K562 (cell line): ENCODE measurements around the gene HOXB5. TPM values are rescaled to one million over a fixed set of nuclear protein-coding genes. Genes with fewer than 3 reads are reported as not detected.

ENCODE experiments used
- BRCA1 ChIP-seq, 2 experiments: fragments of 450-650 bp in 1 of 2; sonication (generic) in 1 of 2; formaldehyde crosslinking in 1 of 2; IDR thresholded peaks; 2 replicates each; pipeline versions ENCODE4 v1.5.0 to v1.6.1; 2017 to 2020; ENCODE audit warnings: mild to moderate bottlenecking in 1 of 2, missing genetic modification reagents in 1 of 2
- CBFB ChIP-seq: sonication (generic); formaldehyde crosslinking; IDR thresholded peaks from 2 replicates; pipeline ENCODE4 v1.4.0; 2020; ENCODE audit warnings: mild to moderate bottlenecking, missing genetic modification reagents
- CREB3 ChIP-seq: fragments of 450-650 bp; conservative IDR thresholded peaks from 2 replicates; pipeline ENCODE4 v1.6.1; 2016; ENCODE audit warnings: missing genetic modification characterization, low read depth, mild to moderate bottlenecking, missing compliant biosample characterization, moderate library complexity
- DIDO1 ChIP-seq: fragments of 450-650 bp; IDR thresholded peaks from 2 replicates; pipeline ENCODE4 v1.6.1; 2016; ENCODE audit warnings: low read depth, missing biosample characterization, missing genetic modification characterization
- IFI16 ChIP-seq: fragments of 250-450 bp; sonication (Bioruptor Pico); IDR thresholded peaks from 2 replicates; pipeline ENCODE4 v2.1.2; 2022; ENCODE audit warnings: mild to moderate bottlenecking, inconsistent platforms
- MGA ChIP-seq: fragments of 450-650 bp; IDR thresholded peaks from 2 replicates; pipeline ENCODE4 v1.6.1; 2016; ENCODE audit warnings: mild to moderate bottlenecking, moderate library complexity
- SAP30 ChIP-seq: fragments of 200-600 bp; sonication (generic); IDR thresholded peaks from 2 replicates; pipeline ENCODE4 v1.6.1; 2012; ENCODE audit warnings: borderline replicate concordance, low read depth, mild to moderate bottlenecking, moderate library complexity, low read length, control low read depth, inconsistent platforms; ENCODE audit not compliant: insufficient read depth, poor library complexity, severe bottlenecking
- SMAD4 ChIP-seq: fragments of 250-450 bp; sonication (Bioruptor Pico); conservative IDR thresholded peaks from 2 replicates; pipeline ENCODE4 v1.8.0; 2021; ENCODE audit warnings: inconsistent platforms, mild to moderate bottlenecking, moderate library complexity
- TEAD2 ChIP-seq: fragments of 450-650 bp; IDR thresholded peaks from 2 replicates; pipeline ENCODE4 v1.6.1; 2016; ENCODE audit warnings: missing genetic modification characterization, control low read depth, missing compliant biosample characterization
- ZKSCAN1 ChIP-seq: fragments of 150-350 bp; IDR thresholded peaks from 2 replicates; pipeline ENCODE4 v1.6.1; 2016; ENCODE audit warnings: low read depth, low read length
- ZNF175 ChIP-seq: fragments of 200-800 bp; sonication (Bioruptor generic); IDR thresholded peaks from 2 replicates; pipeline ENCODE4 v1.6.1; 2016; ENCODE audit warnings: low read depth, mild to moderate bottlenecking, missing genetic modification characterization, missing compliant biosample characterization
- polyA plus RNA-seq, 8 experiments: library from polyadenylated mRNA; depleted of rRNA in 4 of 8; stranded (reverse) in 5 of 8; unstranded in 3 of 8; fragments of >200 nt; fragmentation: Nextera tagmentation in 2 of 8; fragmentation: Illumina TruSeq in 1 of 8; extraction: Ambion mirVana in 2 of 8; extraction: Trizol in 1 of 8; gene quantifications; 2 replicates each; pipeline versions ENCODE4 v1.2.1 to v1.2.3, GENCODE V29; 2011 to 2014; ENCODE audit warnings: inconsistent platforms in 1 of 8, missing spikeins in 1 of 8
- total RNA-seq, 7 experiments: library from RNA; depleted of rRNA in 6 of 7; stranded (reverse); fragments of >200 nt in 6 of 7; fragmentation: Illumina TruSeq in 2 of 7; extraction: Trizol in 2 of 7; gene quantifications; 2 replicates each; pipeline versions ENCODE4 v1.2.1 to v1.2.3, GENCODE V29; 2011 to 2021; ENCODE audit warnings: low replicate concordance in 1 of 7
- TF ChIP-seq, protein P1 (sequence below): fragments of 450-650 bp; formaldehyde crosslinking; IDR thresholded peaks from 2 replicates; pipeline ENCODE4 v1.4.0; 2020; ENCODE audit warnings: mild to moderate bottlenecking, mixed read lengths

Gene HOXB5
- total and polyA plus RNA-seq, 9 of the 15 experiments (the other 6 are each of a cell fraction or from before 2014, with no cell fraction given), result 0.24 to 2.7 (median 0.65) TPM

GRCh38 chr17:48636177-48637018 is 42.8 kb upstream of the HOXB5 start (continued):
- TF ChIP-seq MGA, result peak; percentile 80
- TF ChIP-seq CBFB (CRISPR knock-in tag), result no peak
- TF ChIP-seq SAP30, result no peak
- TF ChIP-seq, protein P1, sequence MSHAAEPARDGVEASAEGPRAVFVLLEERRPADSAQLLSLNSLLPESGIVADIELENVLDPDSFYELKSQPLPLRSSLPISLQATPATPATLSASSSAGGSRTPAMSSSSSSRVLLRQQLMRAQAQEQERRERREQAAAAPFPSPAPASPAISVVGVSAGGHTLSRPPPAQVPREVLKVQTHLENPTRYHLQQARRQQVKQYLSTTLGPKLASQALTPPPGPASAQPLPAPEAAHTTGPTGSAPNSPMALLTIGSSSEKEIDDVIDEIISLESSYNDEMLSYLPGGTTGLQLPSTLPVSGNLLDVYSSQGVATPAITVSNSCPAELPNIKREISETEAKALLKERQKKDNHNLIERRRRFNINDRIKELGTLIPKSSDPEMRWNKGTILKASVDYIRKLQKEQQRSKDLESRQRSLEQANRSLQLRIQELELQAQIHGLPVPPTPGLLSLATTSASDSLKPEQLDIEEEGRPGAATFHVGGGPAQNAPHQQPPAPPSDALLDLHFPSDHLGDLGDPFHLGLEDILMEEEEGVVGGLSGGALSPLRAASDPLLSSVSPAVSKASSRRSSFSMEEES (CRISPR knock-in tag), result no peak
- TF ChIP-seq CREB3 (tag), result no peak
- no peak for TF ChIP-seq ZNF175
- TF ChIP-seq IFI16, result no peak
- no peak for TF ChIP-seq DIDO1 (tag)
- no peak for TF ChIP-seq ZKSCAN1
- no peak for TF ChIP-seq TEAD2 (tag)
- TF ChIP-seq BRCA1 (IDR thresholded peaks at IDR 0.05), result no peak
- TF ChIP-seq BRCA1 (CRISPR knock-in tag; IDR thresholded peaks at IDR 0.05), result no peak
- peak; percentile 86 for TF ChIP-seq SMAD4 (CRISPR knock-in tag)
